ENCODE measurements around the gene RAB4B. TPM values are rescaled to one million over a fixed set of nuclear protein-coding genes. Genes with fewer than 3 reads are reported as not detected.

Gene RAB4B
- total RNA-seq, 2 experiments from 2014 or later, result 26.6 to 26.9 TPM

GRCh38 chr19:40743926-40744325, 34.1 kb upstream of the RAB4B start:
- no peaks in the 10 kb centered on the region for H3K9me3 ChIP-seq (ENCODE audit: control insufficient read depth in 1 of 2, insufficient read depth in 1 of 2, low read length in 2 of 2)
- no peak overlapping the region for H3K4me3 Mint-ChIP-seq
- DNase-seq, result no peak
- TF ChIP-seq, protein P1, sequence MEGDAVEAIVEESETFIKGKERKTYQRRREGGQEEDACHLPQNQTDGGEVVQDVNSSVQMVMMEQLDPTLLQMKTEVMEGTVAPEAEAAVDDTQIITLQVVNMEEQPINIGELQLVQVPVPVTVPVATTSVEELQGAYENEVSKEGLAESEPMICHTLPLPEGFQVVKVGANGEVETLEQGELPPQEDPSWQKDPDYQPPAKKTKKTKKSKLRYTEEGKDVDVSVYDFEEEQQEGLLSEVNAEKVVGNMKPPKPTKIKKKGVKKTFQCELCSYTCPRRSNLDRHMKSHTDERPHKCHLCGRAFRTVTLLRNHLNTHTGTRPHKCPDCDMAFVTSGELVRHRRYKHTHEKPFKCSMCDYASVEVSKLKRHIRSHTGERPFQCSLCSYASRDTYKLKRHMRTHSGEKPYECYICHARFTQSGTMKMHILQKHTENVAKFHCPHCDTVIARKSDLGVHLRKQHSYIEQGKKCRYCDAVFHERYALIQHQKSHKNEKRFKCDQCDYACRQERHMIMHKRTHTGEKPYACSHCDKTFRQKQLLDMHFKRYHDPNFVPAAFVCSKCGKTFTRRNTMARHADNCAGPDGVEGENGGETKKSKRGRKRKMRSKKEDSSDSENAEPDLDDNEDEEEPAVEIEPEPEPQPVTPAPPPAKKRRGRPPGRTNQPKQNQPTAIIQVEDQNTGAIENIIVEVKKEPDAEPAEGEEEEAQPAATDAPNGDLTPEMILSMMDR (IDR thresholded peaks at IDR 0.05), result no peak
- no peaks in the 10 kb centered on the region for H3K27me3 Mint-ChIP-seq
- no peak for ATAC-seq (ENCODE audit: poor library complexity)
- no peaks in the 10 kb centered on the region for H3K4me1 Mint-ChIP-seq (ENCODE audit: low read depth)
- peaks cover 7% of the 10 kb centered on the region for H3K36me3 ChIP-seq (ENCODE audit: insufficient read depth, low read length)
- no peaks in the 10 kb centered on the region for H3K27me3 ChIP-seq (ENCODE audit: control insufficient read depth in 1 of 2, insufficient read depth in 2 of 2, low read length in 2 of 2)
- H3K4me3 ChIP-seq (ENCODE audit: low read length), result no peak overlapping the region
- no peak overlapping the region for H3K27ac ChIP-seq (ENCODE audit: low read depth in 1 of 2, low read length in 2 of 2)
- intact Hi-C loops (cut with DNase I, micrococcal nuclease), result no loop called here
- H3K4me1 ChIP-seq (ENCODE audit: insufficient read depth, low read length), result peaks cover 2% of the 10 kb centered on the region
- no peak overlapping the region for H3K27ac Mint-ChIP-seq
- H3K9me3 Mint-ChIP-seq, result no peaks in the 10 kb centered on the region
- H3K36me3 Mint-ChIP-seq (ENCODE audit: low read depth), result peaks cover 9% of the 10 kb centered on the region
- ChIA-PET CTCF (no interaction called here), POLR2A (interaction anchor here (0.5 to 1.6 kb wide), 2 partner anchors 54 to 208 kb away, joined by 3 to 6 read pairs; partner anchors contain the start of gene EGLN2)

DNA sequence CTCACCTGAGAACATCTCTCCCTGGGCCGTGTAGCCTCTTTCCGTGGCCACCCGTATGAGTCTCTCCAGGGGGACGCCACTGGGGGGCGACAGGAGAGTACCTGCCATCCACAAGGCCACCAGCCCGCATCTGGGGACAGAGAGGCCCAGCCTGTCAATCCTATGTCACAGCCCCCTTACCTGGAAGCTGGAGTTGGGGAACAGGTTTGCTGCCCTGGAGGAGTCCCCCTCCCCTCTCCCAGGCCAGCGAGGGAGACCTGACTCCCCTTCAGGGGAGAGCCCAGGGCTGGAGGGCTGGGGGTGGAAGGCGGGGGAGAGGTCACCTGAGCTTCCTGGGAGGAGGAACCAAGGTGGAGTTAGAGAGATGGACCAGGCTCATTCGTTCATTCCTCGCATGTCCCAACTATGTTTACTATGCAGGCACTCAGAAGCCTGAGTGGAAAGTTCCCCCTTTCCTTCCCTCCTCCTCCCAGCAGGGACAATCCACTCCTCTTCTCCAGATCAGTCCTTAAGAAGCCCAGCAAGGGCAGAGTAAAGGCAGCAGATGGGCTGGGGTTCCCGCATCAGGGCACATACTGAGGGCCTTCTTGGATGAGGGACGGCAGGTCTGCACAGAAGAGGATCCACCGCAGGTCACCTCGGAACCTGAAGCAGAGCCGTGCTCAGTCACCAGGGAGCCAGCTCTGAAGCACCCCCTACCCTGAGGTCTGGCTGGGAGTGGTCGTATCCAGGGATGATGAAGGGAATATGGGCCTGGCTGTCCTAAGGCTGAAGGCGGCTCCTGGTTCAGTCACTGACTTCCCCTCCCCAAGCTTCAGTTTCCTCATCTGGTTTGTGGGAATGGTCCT, 33.3 kb upstream of the RAB4B start:
- intact Hi-C loops (cut with DNase I, micrococcal nuclease), result no loop called here
- H3K4me3 Mint-ChIP-seq, result no peak overlapping the region
- Histone ChIP-seq H3K9me3 (ENCODE audit: control insufficient read depth in 1 of 2, insufficient read depth in 1 of 2, low read length in 2 of 2) (no peaks in the 10 kb centered on the region), H3K27me3 (ENCODE audit: control insufficient read depth in 1 of 2, insufficient read depth in 2 of 2, low read length in 2 of 2) (no peaks in the 10 kb centered on the region), H3K27ac (ENCODE audit: low read depth in 1 of 2, low read length in 2 of 2) (no peak overlapping the region), H3K36me3 (ENCODE audit: insufficient read depth, low read length) (peaks cover 5% of the 10 kb centered on the region), H3K4me1 (ENCODE audit: insufficient read depth, low read length) (peaks cover 10% of the 10 kb centered on the region), H3K4me3 (ENCODE audit: low read length) (no peak overlapping the region)
- CTCF ChIA-PET, result interaction anchor here (2.1 kb wide), 1 partner anchor 62 kb away, joined by 4 read pairs; no protein-coding TSS in a partner anchor
- peaks cover 5% of the 10 kb centered on the region for H3K4me1 Mint-ChIP-seq (ENCODE audit: low read depth)
- TF ChIP-seq, protein P1 (IDR thresholded peaks at IDR 0.05), result no peak
- H3K27ac Mint-ChIP-seq, result no peak overlapping the region
- peaks cover under 1% of the 10 kb centered on the region for H3K36me3 Mint-ChIP-seq (ENCODE audit: low read depth)
- POLR2A ChIA-PET, result interaction anchor here (1.0 to 1.6 kb wide), 2 partner anchors 12 to 54 kb away, joined by 4 to 6 read pairs; partner anchors contain the start of gene EGLN2
- H3K9me3 Mint-ChIP-seq, result no peaks in the 10 kb centered on the region
- H3K27me3 Mint-ChIP-seq, result no peaks in the 10 kb centered on the region
- no peak for ATAC-seq (ENCODE audit: poor library complexity)
- DNase-seq, result peak in 4 of 14 experiments; percentile 36 to 46 (median 42)

- intact Hi-C loops (cut with DNase I, micrococcal nuclease), result no loop called here
- Mint-ChIP-seq H3K36me3 (ENCODE audit: low read depth) (peaks cover 4% of the 10 kb centered on the region), H3K27me3 (no peaks in the 10 kb centered on the region), H3K27ac (no peak overlapping the region), H3K4me1 (ENCODE audit: low read depth) (peaks cover 11% of the 10 kb centered on the region), H3K4me3 (no peak overlapping the region), H3K9me3 (no peaks in the 10 kb centered on the region)
- Histone ChIP-seq H3K4me3 (ENCODE audit: low read length) (no peak overlapping the region), H3K36me3 (ENCODE audit: insufficient read depth, low read length) (no peaks in the 10 kb centered on the region), H3K9me3 (ENCODE audit: control insufficient read depth in 1 of 2, insufficient read depth in 1 of 2, low read length in 2 of 2) (no peaks in the 10 kb centered on the region), H3K27ac (ENCODE audit: low read depth in 1 of 2, low read length in 2 of 2) (no peak overlapping the region), H3K27me3 (ENCODE audit: control insufficient read depth in 1 of 2, insufficient read depth in 2 of 2, low read length in 2 of 2) (no peaks in the 10 kb centered on the region), H3K4me1 (ENCODE audit: insufficient read depth, low read length) (peaks cover 15% of the 10 kb centered on the region)
- ChIA-PET CTCF (interaction anchor here (2.1 kb wide), 1 partner anchor 62 kb away, joined by 4 read pairs; no protein-coding TSS in a partner anchor), POLR2A (interaction anchor here (1.0 to 1.6 kb wide), 2 partner anchors 11 to 53 kb away, joined by 4 to 6 read pairs; partner anchors contain the start of gene EGLN2)
- DNase-seq (no peak), ATAC-seq (ENCODE audit: poor library complexity) (no peak)
- TF ChIP-seq, protein P1 (IDR thresholded peaks at IDR 0.05), result no peak
Observed at GRCh38 chr19:40745402-40745780, 32.7 kb upstream of the RAB4B start.
